ENCODE data around the gene LDLRAD2. TPM values are rescaled to one million over a fixed set of nuclear protein-coding genes. Genes with fewer than 3 reads are reported as not detected.

The LDLRAD2 gene
- total and polyA plus RNA-seq, 9 of the 15 experiments (the other 6 are each of a cell fraction or from before 2014, with no cell fraction given) = 0.45 to 0.48 TPM; not detected in 7

DNA sequence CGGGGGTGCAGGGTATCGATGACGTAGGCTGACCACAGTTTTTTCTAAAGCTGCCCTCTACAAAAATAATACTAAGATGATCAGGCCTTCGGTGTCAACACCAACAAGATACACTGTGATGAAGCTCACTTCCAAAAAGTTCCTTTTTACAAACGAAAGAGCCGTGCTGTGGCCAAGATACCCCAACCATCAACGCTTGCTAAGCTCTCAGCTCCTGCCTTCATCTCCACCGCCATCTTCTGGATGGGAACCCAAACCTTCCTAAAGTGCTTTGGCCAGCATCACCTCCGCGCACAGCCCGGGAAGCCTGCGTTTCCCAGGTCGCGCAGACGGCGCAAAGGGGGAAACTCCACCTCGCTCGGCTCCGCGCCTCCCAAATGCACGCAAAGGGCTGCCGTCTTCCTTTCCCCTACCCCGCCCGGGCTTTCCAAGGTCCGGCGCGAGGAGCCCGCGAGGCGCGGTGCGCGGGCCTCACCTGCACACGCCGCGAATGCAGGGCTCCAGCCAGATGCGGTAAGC is 29.7 kb upstream of the LDLRAD2 start (continued):
- TF ChIP-seq JUND (IDR thresholded peaks at IDR 0.05; ENCODE audit: borderline replicate concordance, low read depth, low read length) (no peak), JUND (tag; IDR thresholded peaks at IDR 0.05; ENCODE audit: borderline replicate concordance, low read depth, low read length) (peak; percentile 46; the same call in 1 of the 3 replicates), ZNF282 (CRISPR knock-in tag; IDR thresholded peaks at IDR 0.05) (no peak), RBM22 (IDR thresholded peaks at IDR 0.05; ENCODE audit: low read depth, low read length, poor library complexity, severe bottlenecking) (peak; percentile 22), BCOR (IDR thresholded peaks at IDR 0.05) (peak; percentile 53; the same call in 1 of the 2 replicates), CHD1 (IDR thresholded peaks at IDR 0.05; ENCODE audit: low read length) (peak; percentile 59), RAD21 (CRISPR knock-in tag; conservative IDR thresholded peaks at IDR 0.05 in 1 of 2, IDR thresholded peaks at IDR 0.05 in 1 of 2) (peak; percentile 63 to 72), ZNF589 (CRISPR knock-in tag; IDR thresholded peaks at IDR 0.05; ENCODE audit: low read depth) (0 out of 2 replicates have a peak, but pooled peaks have one; percentile 51), MXI1 (IDR thresholded peaks at IDR 0.05; ENCODE audit: low read depth, low read length) (peak; percentile 25; the same call in 1 of the 2 replicates), SMC3 (conservative IDR thresholded peaks at IDR 0.05; ENCODE audit: insufficient read depth, low read depth, low read length) (peak; percentile 6; the same call in 1 of the 2 replicates), ZNF77 (CRISPR knock-in tag; IDR thresholded peaks at IDR 0.05) (no peak), PHF20 (IDR thresholded peaks at IDR 0.05; ENCODE audit: partially characterized antibody) (peak; percentile 55), ZNF239 (CRISPR knock-in tag; IDR thresholded peaks at IDR 0.05) (no peak), MCM2 (IDR thresholded peaks at IDR 0.05; ENCODE audit: low read depth) (no peak)
- TF ChIP-seq, protein P1, sequence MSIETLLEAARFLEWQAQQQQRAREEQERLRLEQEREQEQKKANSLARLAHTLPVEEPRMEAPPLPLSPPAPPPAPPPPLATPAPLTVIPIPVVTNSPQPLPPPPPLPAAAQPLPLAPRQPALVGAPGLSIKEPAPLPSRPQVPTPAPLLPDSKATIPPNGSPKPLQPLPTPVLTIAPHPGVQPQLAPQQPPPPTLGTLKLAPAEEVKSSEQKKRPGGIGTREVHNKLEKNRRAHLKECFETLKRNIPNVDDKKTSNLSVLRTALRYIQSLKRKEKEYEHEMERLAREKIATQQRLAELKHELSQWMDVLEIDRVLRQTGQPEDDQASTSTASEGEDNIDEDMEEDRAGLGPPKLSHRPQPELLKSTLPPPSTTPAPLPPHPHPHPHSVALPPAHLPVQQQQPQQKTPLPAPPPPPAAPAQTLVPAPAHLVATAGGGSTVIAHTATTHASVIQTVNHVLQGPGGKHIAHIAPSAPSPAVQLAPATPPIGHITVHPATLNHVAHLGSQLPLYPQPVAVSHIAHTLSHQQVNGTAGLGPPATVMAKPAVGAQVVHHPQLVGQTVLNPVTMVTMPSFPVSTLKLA (conservative IDR thresholded peaks at IDR 0.05) = peak in 1 of 2 experiments; percentile 59; a peak in 1 of 4 replicates
- TF ChIP-seq, protein P2, sequence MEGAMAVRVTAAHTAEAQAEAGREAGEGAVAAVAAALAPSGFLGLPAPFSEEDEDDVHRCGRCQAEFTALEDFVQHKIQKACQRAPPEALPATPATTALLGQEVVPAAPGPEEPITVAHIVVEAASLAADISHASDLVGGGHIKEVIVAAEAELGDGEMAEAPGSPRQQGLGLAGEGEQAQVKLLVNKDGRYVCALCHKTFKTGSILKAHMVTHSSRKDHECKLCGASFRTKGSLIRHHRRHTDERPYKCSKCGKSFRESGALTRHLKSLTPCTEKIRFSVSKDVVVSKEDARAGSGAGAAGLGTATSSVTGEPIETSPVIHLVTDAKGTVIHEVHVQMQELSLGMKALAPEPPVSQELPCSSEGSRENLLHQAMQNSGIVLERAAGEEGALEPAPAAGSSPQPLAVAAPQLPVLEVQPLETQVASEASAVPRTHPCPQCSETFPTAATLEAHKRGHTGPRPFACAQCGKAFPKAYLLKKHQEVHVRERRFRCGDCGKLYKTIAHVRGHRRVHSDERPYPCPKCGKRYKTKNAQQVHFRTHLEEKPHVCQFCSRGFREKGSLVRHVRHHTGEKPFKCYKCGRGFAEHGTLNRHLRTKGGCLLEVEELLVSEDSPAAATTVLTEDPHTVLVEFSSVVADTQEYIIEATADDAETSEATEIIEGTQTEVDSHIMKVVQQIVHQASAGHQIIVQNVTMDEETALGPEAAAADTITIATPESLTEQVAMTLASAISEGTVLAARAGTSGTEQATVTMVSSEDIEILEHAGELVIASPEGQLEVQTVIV (CRISPR knock-in tag; IDR thresholded peaks at IDR 0.05; ENCODE audit: borderline replicate concordance) = no peak
- TF ChIP-seq, protein P3, sequence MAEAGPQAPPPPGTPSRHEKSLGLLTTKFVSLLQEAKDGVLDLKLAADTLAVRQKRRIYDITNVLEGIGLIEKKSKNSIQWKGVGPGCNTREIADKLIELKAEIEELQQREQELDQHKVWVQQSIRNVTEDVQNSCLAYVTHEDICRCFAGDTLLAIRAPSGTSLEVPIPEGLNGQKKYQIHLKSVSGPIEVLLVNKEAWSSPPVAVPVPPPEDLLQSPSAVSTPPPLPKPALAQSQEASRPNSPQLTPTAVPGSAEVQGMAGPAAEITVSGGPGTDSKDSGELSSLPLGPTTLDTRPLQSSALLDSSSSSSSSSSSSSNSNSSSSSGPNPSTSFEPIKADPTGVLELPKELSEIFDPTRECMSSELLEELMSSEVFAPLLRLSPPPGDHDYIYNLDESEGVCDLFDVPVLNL (CRISPR knock-in tag; IDR thresholded peaks at IDR 0.05; ENCODE audit: low read depth) = peak; percentile 51
- TF ChIP-seq, protein P4, sequence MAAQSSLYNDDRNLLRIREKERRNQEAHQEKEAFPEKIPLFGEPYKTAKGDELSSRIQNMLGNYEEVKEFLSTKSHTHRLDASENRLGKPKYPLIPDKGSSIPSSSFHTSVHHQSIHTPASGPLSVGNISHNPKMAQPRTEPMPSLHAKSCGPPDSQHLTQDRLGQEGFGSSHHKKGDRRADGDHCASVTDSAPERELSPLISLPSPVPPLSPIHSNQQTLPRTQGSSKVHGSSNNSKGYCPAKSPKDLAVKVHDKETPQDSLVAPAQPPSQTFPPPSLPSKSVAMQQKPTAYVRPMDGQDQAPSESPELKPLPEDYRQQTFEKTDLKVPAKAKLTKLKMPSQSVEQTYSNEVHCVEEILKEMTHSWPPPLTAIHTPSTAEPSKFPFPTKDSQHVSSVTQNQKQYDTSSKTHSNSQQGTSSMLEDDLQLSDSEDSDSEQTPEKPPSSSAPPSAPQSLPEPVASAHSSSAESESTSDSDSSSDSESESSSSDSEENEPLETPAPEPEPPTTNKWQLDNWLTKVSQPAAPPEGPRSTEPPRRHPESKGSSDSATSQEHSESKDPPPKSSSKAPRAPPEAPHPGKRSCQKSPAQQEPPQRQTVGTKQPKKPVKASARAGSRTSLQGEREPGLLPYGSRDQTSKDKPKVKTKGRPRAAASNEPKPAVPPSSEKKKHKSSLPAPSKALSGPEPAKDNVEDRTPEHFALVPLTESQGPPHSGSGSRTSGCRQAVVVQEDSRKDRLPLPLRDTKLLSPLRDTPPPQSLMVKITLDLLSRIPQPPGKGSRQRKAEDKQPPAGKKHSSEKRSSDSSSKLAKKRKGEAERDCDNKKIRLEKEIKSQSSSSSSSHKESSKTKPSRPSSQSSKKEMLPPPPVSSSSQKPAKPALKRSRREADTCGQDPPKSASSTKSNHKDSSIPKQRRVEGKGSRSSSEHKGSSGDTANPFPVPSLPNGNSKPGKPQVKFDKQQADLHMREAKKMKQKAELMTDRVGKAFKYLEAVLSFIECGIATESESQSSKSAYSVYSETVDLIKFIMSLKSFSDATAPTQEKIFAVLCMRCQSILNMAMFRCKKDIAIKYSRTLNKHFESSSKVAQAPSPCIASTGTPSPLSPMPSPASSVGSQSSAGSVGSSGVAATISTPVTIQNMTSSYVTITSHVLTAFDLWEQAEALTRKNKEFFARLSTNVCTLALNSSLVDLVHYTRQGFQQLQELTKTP (IDR thresholded peaks at IDR 0.05; ENCODE audit: low read depth in 1 of 2, partially characterized antibody in 2 of 2) = peak in 1 of 2 experiments; percentile 63

All from K562 (cell line).